Retinal pigment epithelial cell (primary cell): Measurements from ENCODE around the gene KRTAP5-11.

Experiments
- DNase-seq: peaks from one replicate; pipeline ENCODE4 v3.0.0-alpha.2; 2010; ENCODE audit warnings: low read depth
- H3K4me3 ChIP-seq: 2 replicates; pipeline ENCODE4 v1.5.1; 2011; ENCODE audit warnings: mild to moderate bottlenecking, low read length, control low read depth, moderate library complexity
- CTCF ChIP-seq: conservative IDR thresholded peaks from 2 replicates; pipeline ENCODE4 v1.5.1; 2011; ENCODE audit warnings: low read depth, low read length, control low read depth, inconsistent platforms

The KRTAP5-11 gene

GRCh38 chr11:71554996-71555395, 27.7 kb downstream of the KRTAP5-11 start:
- TF ChIP-seq CTCF = no peak
- DNase-seq = no peak
- no peak overlapping the region for H3K4me3 ChIP-seq

GRCh38 chr11:71551711-71552110, 31.0 kb downstream of the KRTAP5-11 start:
- TF ChIP-seq CTCF = no peak
- H3K4me3 ChIP-seq = no peak overlapping the region
- DNase-seq = no peak

- no peak for DNase-seq
- TF ChIP-seq CTCF = no peak
- H3K4me3 ChIP-seq = no peak overlapping the region
Measured at GRCh38 chr11:71548716-71549151, 33.9 kb downstream of the KRTAP5-11 start.

GRCh38 chr11:71548120-71548519, 34.6 kb downstream of the KRTAP5-11 start, which contains the start of gene KRTAP5-9:
Gene KRTAP5-9, plus strand, starts transcription at chr11:71548420. Its CDS starts 238 bp downstream, at chr11:71548658.
- no peak for DNase-seq
- H3K4me3 ChIP-seq = no peak within 1 kb of the TSS
- TF ChIP-seq CTCF = no peak

- no peak for DNase-seq
- no peak overlapping the region for H3K4me3 ChIP-seq
- no peak for TF ChIP-seq CTCF
Measured at GRCh38 chr11:71545405-71545966, 37.2 kb downstream of the KRTAP5-11 start.

GRCh38 chr11:71544525-71545214, 38.0 kb downstream of the KRTAP5-11 start:
- H3K4me3 ChIP-seq = no peak overlapping the region
- TF ChIP-seq CTCF = no peak
- DNase-seq = no peak

GRCh38 chr11:71543866-71544265, 38.8 kb downstream of the KRTAP5-11 start:
- no peak for TF ChIP-seq CTCF
- no peak for DNase-seq
- H3K4me3 ChIP-seq = no peak overlapping the region
